HG03097 (cell line): ENCODE measurements around the gene KRTAP22-1.

ENCODE experiments used
- ATAC-seq: cut with Tn5 transposase; IDR thresholded peaks from one replicate; pipeline ENCODE4 v1.9.1; 2021; ENCODE audit not compliant: unreplicated experiment, low FRiP score

The KRTAP22-1 gene

GRCh38 chr21:30623362-30623761 lies 22.5 kb downstream of the KRTAP22-1 start:
- no peak for ATAC-seq

- ATAC-seq, result no peak
Measured at GRCh38 chr21:30625449-30626165, 24.7 kb downstream of the KRTAP22-1 start.

GRCh38 chr21:30628109-30628508 lies 27.2 kb downstream of the KRTAP22-1 start:
- ATAC-seq, result no peak

GRCh38 chr21:30629200-30629599 lies 28.3 kb downstream of the KRTAP22-1 start:
- ATAC-seq, result no peak

GRCh38 chr21:30634906-30635305 lies 34.0 kb downstream of the KRTAP22-1 start, which contains the start of gene KRTAP20-2:
Gene KRTAP20-2 (plus strand): TSS chr21:30635206. CDS start chr21:30635264, 58 bp downstream.
- ATAC-seq, result no peak

- no peak for ATAC-seq
Measured at GRCh38 chr21:30638686-30639085, 37.8 kb downstream of the KRTAP22-1 start.

GRCh38 chr21:30642564-30642963 lies 41.7 kb downstream of the KRTAP22-1 start, which contains the start of gene KRTAP20-3:
Gene KRTAP20-3 (plus strand): TSS chr21:30642864.
- ATAC-seq, result no peak

- ATAC-seq, result no peak
Measured at GRCh38 chr21:30646904-30647414, 46.1 kb downstream of the KRTAP22-1 start.
